Measurements from ENCODE around the gene APLP2. TPM values are rescaled to one million over a fixed set of nuclear protein-coding genes. Genes with fewer than 3 reads are reported as not detected.

APLP2 gene
- total and polyA plus RNA-seq, 9 of the 15 experiments (the other 6 are each of a cell fraction or from before 2014, with no cell fraction given) = 17.4 to 164 (median 118) TPM

DNA sequence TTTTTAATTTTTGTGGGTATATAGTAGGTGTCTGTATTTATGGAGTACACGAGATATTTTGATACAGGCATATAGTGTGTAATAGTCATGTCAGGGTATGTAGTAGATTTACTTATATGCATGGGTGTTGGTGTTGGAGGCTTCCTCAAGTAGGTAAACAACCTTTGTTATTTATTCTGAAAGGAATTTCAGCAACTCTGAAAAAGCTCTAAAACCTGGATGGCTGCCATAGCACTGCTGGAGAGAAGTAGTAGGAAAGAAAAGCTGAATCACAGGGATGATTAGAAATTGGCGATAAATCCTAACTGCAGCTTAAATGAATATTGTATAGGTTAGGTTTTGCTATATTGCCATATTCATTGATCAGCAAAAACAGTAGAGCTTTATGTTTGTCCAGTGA, 45.5 kb downstream of the APLP2 start:
- Histone ChIP-seq H2AFZ (ENCODE audit: low read depth, low read length) (no peak overlapping the region), H3K27me3 (ENCODE audit: control insufficient read depth in 2 of 2, insufficient read depth in 2 of 2, low read length in 2 of 2) (no peaks in the 10 kb centered on the region), H3K4me2 (ENCODE audit: insufficient read depth, low read length) (no peak overlapping the region), H4K20me1 (replicated peaks; ENCODE audit: control insufficient read depth, insufficient read depth, low read length) (peaks cover 4% of the 10 kb centered on the region; the same call in 1 of the 2 replicates), H3K27ac (ENCODE audit: extremely low read depth, low read depth, low read length) (no peak overlapping the region), H3K4me3 (no peak overlapping the region), H3K9me3 (replicated peaks; ENCODE audit: control insufficient read depth, insufficient read depth, low read depth, low read length) (no peaks in the 10 kb centered on the region), H3K9ac (ENCODE audit: insufficient read depth in 1 of 2, low read depth in 2 of 2, low read length in 2 of 2) (no peak overlapping the region), H3K4me1 (replicated peaks in 1 of 2; ENCODE audit: control insufficient read depth in 2 of 2, insufficient read depth in 2 of 2, low read length in 2 of 2) (no peaks in the 10 kb centered on the region), H3K9me1 (ENCODE audit: control insufficient read depth, insufficient read depth, low read length) (no peaks in the 10 kb centered on the region), H3K79me2 (ENCODE audit: control insufficient read depth, insufficient read depth, low read length) (0 out of 3 replicates have a peak, but pooled peaks cover 8% of the 10 kb centered on the region), H3K36me3 (ENCODE audit: control insufficient read depth, insufficient read depth, low read length) (peaks cover 71% of the 10 kb centered on the region)
- in situ Hi-C loops (cut with MboI) (no loop called here), intact Hi-C loops (cut with micrococcal nuclease) (no loop called here)
- ChIA-PET CTCF (ENCODE audit: low intra/inter-chr PET ratio) (no interaction called here), POLR2A (interaction anchor here (0.9 to 1.3 kb wide), 2 partner anchors 9 to 29 kb away, joined by 3 to 5 read pairs; no protein-coding TSS in a partner anchor)
- ATAC-seq = no peak
- 0 out of 2 replicates have a peak, but pooled peaks have one; percentile 26 for TF ChIP-seq ZNF316 (IDR thresholded peaks at IDR 0.05)
- no peak for TF ChIP-seq RBBP5 (IDR thresholded peaks at IDR 0.05; ENCODE audit: borderline replicate concordance, insufficient read depth, low read length, poor library complexity, severe bottlenecking)
- no peak for TF ChIP-seq ZKSCAN1 (IDR thresholded peaks at IDR 0.05; ENCODE audit: low read depth, low read length)
- no peak for TF ChIP-seq CBX2 (IDR thresholded peaks at IDR 0.05; ENCODE audit: insufficient read depth, low read length, poor library complexity, severe bottlenecking)
- no peak for TF ChIP-seq ARID1B (IDR thresholded peaks at IDR 0.05)
- 80% methylated on average over 2 of the region's 2 CpGs for WGBS (ENCODE audit: insufficient coverage, low coverage, missing lambda C conversion rate)
- FAIRE-seq = no peak
- DNase-seq (ENCODE audit: extremely low read depth in 1 of 4, low spot score in 3 of 4) = no peak
- no TSS peak for BruUV-seq (replicated peaks)

DNA sequence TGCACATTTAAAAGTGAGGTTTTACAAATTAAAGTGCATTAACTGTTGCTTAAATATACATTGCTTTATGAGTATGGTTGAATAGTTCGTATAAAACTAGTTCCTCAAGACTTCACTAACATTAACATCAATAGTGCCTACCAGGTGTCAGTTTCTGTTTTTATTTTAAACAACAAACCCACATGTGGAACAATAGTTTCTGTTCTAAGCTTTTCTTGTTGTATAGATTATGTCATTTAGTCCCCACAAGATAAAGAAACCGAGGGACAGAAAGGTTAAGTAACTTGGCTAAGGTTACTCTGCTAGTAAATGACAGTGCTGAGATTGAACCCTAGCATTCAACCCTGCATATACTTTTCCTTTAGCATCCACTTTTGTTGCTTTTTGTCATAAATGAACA, 48.5 kb downstream of the APLP2 start:
- Histone ChIP-seq H3K27me3 (ENCODE audit: control insufficient read depth in 2 of 2, insufficient read depth in 2 of 2, low read length in 2 of 2) (no peaks in the 10 kb centered on the region), H4K20me1 (replicated peaks; ENCODE audit: control insufficient read depth, insufficient read depth, low read length) (no peaks in the 10 kb centered on the region), H3K79me2 (ENCODE audit: control insufficient read depth, insufficient read depth, low read length) (0 out of 3 replicates have a peak, but pooled peaks cover 2% of the 10 kb centered on the region), H3K4me3 (no peak overlapping the region), H3K4me1 (replicated peaks in 1 of 2; ENCODE audit: control insufficient read depth in 2 of 2, insufficient read depth in 2 of 2, low read length in 2 of 2) (no peaks in the 10 kb centered on the region), H3K9me1 (ENCODE audit: control insufficient read depth, insufficient read depth, low read length) (no peaks in the 10 kb centered on the region), H2AFZ (ENCODE audit: low read depth, low read length) (no peak overlapping the region), H3K9ac (ENCODE audit: insufficient read depth in 1 of 2, low read depth in 2 of 2, low read length in 2 of 2) (no peak overlapping the region), H3K27ac (ENCODE audit: extremely low read depth, low read depth, low read length) (no peak overlapping the region), H3K36me3 (ENCODE audit: control insufficient read depth, insufficient read depth, low read length) (peaks cover 67% of the 10 kb centered on the region), H3K4me2 (ENCODE audit: insufficient read depth, low read length) (no peak overlapping the region), H3K9me3 (replicated peaks; ENCODE audit: control insufficient read depth, insufficient read depth, low read depth, low read length) (no peaks in the 10 kb centered on the region)
- DNase-seq (ENCODE audit: extremely low read depth in 1 of 4, low spot score in 3 of 4) = no peak
- no peak for ATAC-seq
- no peak for FAIRE-seq
- intact Hi-C loops (cut with micrococcal nuclease) = no loop called here
- ChIA-PET POLR2A (interaction anchor here (0.6 kb wide), 1 partner anchor 69 kb away, joined by 3 read pairs; no protein-coding TSS in a partner anchor), CTCF (ENCODE audit: low intra/inter-chr PET ratio) (no interaction called here)
- in situ Hi-C loops (cut with MboI) = no loop called here
- WGBS (ENCODE audit: insufficient coverage, low coverage, missing lambda C conversion rate) = 80% methylated on average over 2 of the region's 2 CpGs
- no TSS peak for BruUV-seq (replicated peaks)
- TF ChIP-seq SRSF9 (IDR thresholded peaks at IDR 0.05; ENCODE audit: borderline replicate concordance, low read depth, low read length) = no peak
- no peak for TF ChIP-seq ZNF445 (CRISPR knock-in tag; IDR thresholded peaks at IDR 0.05; ENCODE audit: low read depth)
